K562 (cell line): ENCODE results near the gene HSD17B1. TPM values are rescaled to one million over a fixed set of nuclear protein-coding genes. Genes with fewer than 3 reads are reported as not detected.
A peak's percentile ranks its signal among the peaks of the same experiment; 100 is the strongest.

Experiments
- CBX2 ChIP-seq: fragments of 200-600 bp; sonication (generic); IDR thresholded peaks from one replicate; pipeline ENCODE4 v1.6.1; 2012; ENCODE audit warnings: mild to moderate bottlenecking, low read length, inconsistent platforms; ENCODE audit not compliant: insufficient read depth, poor library complexity, severe bottlenecking
- DEAF1 ChIP-seq: fragments of 450-650 bp; formaldehyde crosslinking; IDR thresholded peaks from 2 replicates; pipeline ENCODE4 v1.4.0; 2020; ENCODE audit warnings: mild to moderate bottlenecking, moderate library complexity
- GABPB2 ChIP-seq: fragments of 250-450 bp; sonication (Bioruptor Pico); conservative IDR thresholded peaks from 2 replicates; pipeline ENCODE4 v1.5.1; 2021; ENCODE audit warnings: mild to moderate bottlenecking
- GMEB1 ChIP-seq: fragments of 250-450 bp; sonication (Bioruptor Pico); IDR thresholded peaks from 2 replicates; pipeline ENCODE4 v1.4.0; 2020; ENCODE audit warnings: mild to moderate bottlenecking
- KLF16 ChIP-seq: IDR thresholded peaks from 2 replicates; pipeline ENCODE4 v1.6.1; 2016; ENCODE audit warnings: antibody characterized with exemption
- KLF6 ChIP-seq: fragments of 250-450 bp; sonication (Bioruptor Pico); IDR thresholded peaks from 2 replicates; pipeline ENCODE4 v1.4.0; 2020; ENCODE audit warnings: mild to moderate bottlenecking, moderate library complexity, borderline replicate concordance
- PCBP1 ChIP-seq: fragments of 200-400 bp; formaldehyde crosslinking; IDR thresholded peaks from 2 replicates; pipeline ENCODE4 v1.6.1; 2018; ENCODE audit warnings: mild to moderate bottlenecking, low read depth, low read length; ENCODE audit not compliant: poor library complexity, severe bottlenecking
- PRMT5 ChIP-seq: sonication (generic); formaldehyde crosslinking; IDR thresholded peaks from 2 replicates; pipeline ENCODE4 v1.5.0; 2020; ENCODE audit warnings: missing genetic modification reagents
- RBM39 ChIP-seq: fragments of 200-400 bp; formaldehyde crosslinking; optimal IDR thresholded peaks from 2 replicates; pipeline ENCODE3; 2018; ENCODE audit warnings: low read depth, low read length
- SMARCE1 ChIP-seq: fragments of 450-650 bp; IDR thresholded peaks from 2 replicates; pipeline ENCODE4 v1.7.1; 2016; ENCODE audit warnings: mild to moderate bottlenecking
- ZKSCAN3 ChIP-seq: fragments of 250-450 bp; sonication (Bioruptor Pico); IDR thresholded peaks from 2 replicates; pipeline ENCODE4 v1.4.0; 2020
- ZNF121 ChIP-seq: sonication (generic); formaldehyde crosslinking; conservative IDR thresholded peaks from 2 replicates; pipeline ENCODE4 v1.8.0; 2022; ENCODE audit warnings: missing genetic modification reagents
- ZNF140 ChIP-seq: fragments of 250-450 bp; sonication (Bioruptor Pico); IDR thresholded peaks from 2 replicates; pipeline ENCODE4 v1.8.0; 2021; ENCODE audit warnings: moderate library complexity, mild to moderate bottlenecking, inconsistent platforms
- ZNF146 ChIP-seq: IDR thresholded peaks from one replicate; pipeline ENCODE4 v1.6.1; 2018; ENCODE audit warnings: missing compliant biosample characterization; ENCODE audit not compliant: unreplicated experiment
- ZNF232 ChIP-seq: sonication (generic); formaldehyde crosslinking; IDR thresholded peaks from 2 replicates; pipeline ENCODE4 v1.8.0; 2022; ENCODE audit warnings: mild to moderate bottlenecking, missing genetic modification reagents
- polyA plus RNA-seq, 8 experiments: library from polyadenylated mRNA; depleted of rRNA in 4 of 8; stranded (reverse) in 5 of 8; unstranded in 3 of 8; fragments of >200 nt; fragmentation: Nextera tagmentation in 2 of 8; fragmentation: Illumina TruSeq in 1 of 8; extraction: Ambion mirVana in 2 of 8; extraction: Trizol in 1 of 8; gene quantifications; 2 replicates each; pipeline versions ENCODE4 v1.2.1 to v1.2.3, GENCODE V29; 2011 to 2014; ENCODE audit warnings: inconsistent platforms in 1 of 8, missing spikeins in 1 of 8
- total RNA-seq, 7 experiments: library from RNA; depleted of rRNA in 6 of 7; stranded (reverse); fragments of >200 nt in 6 of 7; fragmentation: Illumina TruSeq in 2 of 7; extraction: Trizol in 2 of 7; gene quantifications; 2 replicates each; pipeline versions ENCODE4 v1.2.1 to v1.2.3, GENCODE V29; 2011 to 2021; ENCODE audit warnings: low replicate concordance in 1 of 7
- TF ChIP-seq, protein P1 (sequence below): fragments of 450-650 bp; IDR thresholded peaks from 2 replicates; pipeline ENCODE4 v1.7.0; 2016; ENCODE audit warnings: borderline replicate concordance
- TF ChIP-seq, protein P2 (sequence below), 3 experiments: fragments of 200-800 bp in 1 of 3; fragments of 250-450 bp in 1 of 3; fragments of 450-650 bp in 1 of 3; sonication (Bioruptor Pico) in 1 of 3; sonication (Bioruptor generic) in 1 of 3; formaldehyde crosslinking in 1 of 3; IDR thresholded peaks; 2 replicates each; pipeline versions ENCODE4 v1.6.1 to v1.8.0; 2016 to 2022; ENCODE audit warnings: mild to moderate bottlenecking in 2 of 3, missing genetic modification characterization in 2 of 3, missing compliant biosample characterization in 1 of 3, moderate library complexity in 1 of 3
- TF ChIP-seq, protein P3 (sequence below): sonication (generic); formaldehyde crosslinking; IDR thresholded peaks from 2 replicates; pipeline ENCODE4 v1.8.0; 2022; ENCODE audit warnings: mild to moderate bottlenecking, missing genetic modification reagents

HSD17B1 gene
- total and polyA plus RNA-seq, 9 of the 15 experiments (the other 6 are each of a cell fraction or from before 2014, with no cell fraction given): 0.55 to 21.1 (median 3.6) TPM

GRCh38 chr17:42554250-42555121, 1.8 kb downstream of the HSD17B1 start (continued):
- TF ChIP-seq, protein P1, sequence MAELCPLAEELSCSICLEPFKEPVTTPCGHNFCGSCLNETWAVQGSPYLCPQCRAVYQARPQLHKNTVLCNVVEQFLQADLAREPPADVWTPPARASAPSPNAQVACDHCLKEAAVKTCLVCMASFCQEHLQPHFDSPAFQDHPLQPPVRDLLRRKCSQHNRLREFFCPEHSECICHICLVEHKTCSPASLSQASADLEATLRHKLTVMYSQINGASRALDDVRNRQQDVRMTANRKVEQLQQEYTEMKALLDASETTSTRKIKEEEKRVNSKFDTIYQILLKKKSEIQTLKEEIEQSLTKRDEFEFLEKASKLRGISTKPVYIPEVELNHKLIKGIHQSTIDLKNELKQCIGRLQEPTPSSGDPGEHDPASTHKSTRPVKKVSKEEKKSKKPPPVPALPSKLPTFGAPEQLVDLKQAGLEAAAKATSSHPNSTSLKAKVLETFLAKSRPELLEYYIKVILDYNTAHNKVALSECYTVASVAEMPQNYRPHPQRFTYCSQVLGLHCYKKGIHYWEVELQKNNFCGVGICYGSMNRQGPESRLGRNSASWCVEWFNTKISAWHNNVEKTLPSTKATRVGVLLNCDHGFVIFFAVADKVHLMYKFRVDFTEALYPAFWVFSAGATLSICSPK: no peak
- TF ChIP-seq ZKSCAN3 (CRISPR knock-in tag) (no peak), ZNF121 (CRISPR knock-in tag) (no peak), ZNF146 (CRISPR knock-in tag) (no peak), KLF6 (no peak), DEAF1 (peak; percentile 53), CBX2 (no peak), ZNF232 (CRISPR knock-in tag) (0 out of 2 replicates have a peak, but pooled peaks have one; percentile 52), SMARCE1 (no peak), GABPB2 (CRISPR knock-in tag) (no peak), KLF16 (no peak), PRMT5 (no peak), PCBP1 (peak; percentile 68), RBM39 (no peak), GMEB1 (CRISPR knock-in tag) (0 out of 2 replicates have a peak, but pooled peaks have one; percentile 22), ZNF140 (CRISPR knock-in tag) (no peak)
- TF ChIP-seq, protein P2, sequence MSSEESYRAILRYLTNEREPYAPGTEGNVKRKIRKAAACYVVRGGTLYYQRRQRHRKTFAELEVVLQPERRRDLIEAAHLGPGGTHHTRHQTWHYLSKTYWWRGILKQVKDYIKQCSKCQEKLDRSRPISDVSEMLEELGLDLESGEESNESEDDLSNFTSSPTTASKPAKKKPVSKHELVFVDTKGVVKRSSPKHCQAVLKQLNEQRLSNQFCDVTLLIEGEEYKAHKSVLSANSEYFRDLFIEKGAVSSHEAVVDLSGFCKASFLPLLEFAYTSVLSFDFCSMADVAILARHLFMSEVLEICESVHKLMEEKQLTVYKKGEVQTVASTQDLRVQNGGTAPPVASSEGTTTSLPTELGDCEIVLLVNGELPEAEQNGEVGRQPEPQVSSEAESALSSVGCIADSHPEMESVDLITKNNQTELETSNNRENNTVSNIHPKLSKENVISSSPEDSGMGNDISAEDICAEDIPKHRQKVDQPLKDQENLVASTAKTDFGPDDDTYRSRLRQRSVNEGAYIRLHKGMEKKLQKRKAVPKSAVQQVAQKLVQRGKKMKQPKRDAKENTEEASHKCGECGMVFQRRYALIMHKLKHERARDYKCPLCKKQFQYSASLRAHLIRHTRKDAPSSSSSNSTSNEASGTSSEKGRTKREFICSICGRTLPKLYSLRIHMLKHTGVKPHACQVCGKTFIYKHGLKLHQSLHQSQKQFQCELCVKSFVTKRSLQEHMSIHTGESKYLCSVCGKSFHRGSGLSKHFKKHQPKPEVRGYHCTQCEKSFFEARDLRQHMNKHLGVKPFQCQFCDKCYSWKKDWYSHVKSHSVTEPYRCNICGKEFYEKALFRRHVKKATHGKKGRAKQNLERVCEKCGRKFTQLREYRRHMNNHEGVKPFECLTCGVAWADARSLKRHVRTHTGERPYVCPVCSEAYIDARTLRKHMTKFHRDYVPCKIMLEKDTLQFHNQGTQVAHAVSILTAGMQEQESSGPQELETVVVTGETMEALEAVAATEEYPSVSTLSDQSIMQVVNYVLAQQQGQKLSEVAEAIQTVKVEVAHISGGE (CRISPR knock-in tag; IDR thresholded peaks at IDR 0.05): peak in 1 of 3 experiments; percentile 51; a peak in 1 of 6 replicates
- TF ChIP-seq, protein P3, sequence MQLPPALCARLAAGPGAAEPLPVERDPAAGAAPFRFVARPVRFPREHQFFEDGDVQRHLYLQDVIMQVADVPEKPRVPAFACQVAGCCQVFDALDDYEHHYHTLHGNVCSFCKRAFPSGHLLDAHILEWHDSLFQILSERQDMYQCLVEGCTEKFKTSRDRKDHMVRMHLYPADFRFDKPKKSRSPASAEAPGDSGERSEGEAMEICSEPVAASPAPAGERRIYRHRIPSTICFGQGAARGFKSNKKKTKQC (CRISPR knock-in tag): no peak
